ENCODE measurements around the gene CHN1.

The CHN1 gene

GRCh38 chr2:174781996-174782395 is 223.2 kb downstream of the CHN1 start:
- no peaks in the 10 kb centered on the region for H3K9me3 ChIP-seq (ENCODE audit: control insufficient read depth, insufficient read depth, low read length)
- H4K20me1 ChIP-seq (ENCODE audit: control insufficient read depth, insufficient read depth, low read depth, low read length): no peaks in the 10 kb centered on the region
- H3K4me1 ChIP-seq (ENCODE audit: control insufficient read depth, low read length): no peaks in the 10 kb centered on the region
- H3K9me2 ChIP-seq (replicated peaks; ENCODE audit: control insufficient read depth, low read length): no peaks in the 10 kb centered on the region
- H3K27ac ChIP-seq (ENCODE audit: low read depth, low read length): no peak overlapping the region
- no peak overlapping the region for H3K4me2 ChIP-seq (ENCODE audit: low read length)
- H3K4me3 ChIP-seq (ENCODE audit: low read length): no peak overlapping the region
- no peak for TF ChIP-seq EZH2phosphoT487 (IDR thresholded peaks at IDR 0.05; ENCODE audit: borderline replicate concordance, low read length)
- H3K36me3 ChIP-seq (ENCODE audit: control insufficient read depth, low read length): no peaks in the 10 kb centered on the region
- H3K79me2 ChIP-seq (ENCODE audit: control insufficient read depth, low read length): no peaks in the 10 kb centered on the region
- H3K27me3 ChIP-seq (ENCODE audit: control insufficient read depth, low read length): peaks cover 2% of the 10 kb centered on the region; the same call in 1 of the 2 replicates
- no peaks in the 10 kb centered on the region for H3F3A ChIP-seq (ENCODE audit: control insufficient read depth, insufficient read depth)

- no peaks in the 10 kb centered on the region for H3K79me2 ChIP-seq (ENCODE audit: control insufficient read depth, low read length)
- H3K27me3 ChIP-seq (ENCODE audit: control insufficient read depth, low read length): peaks cover 2% of the 10 kb centered on the region; the same call in 1 of the 2 replicates
- H4K20me1 ChIP-seq (ENCODE audit: control insufficient read depth, insufficient read depth, low read depth, low read length): no peaks in the 10 kb centered on the region
- no peak overlapping the region for H3K4me3 ChIP-seq (ENCODE audit: low read length)
- H3F3A ChIP-seq (ENCODE audit: control insufficient read depth, insufficient read depth): no peaks in the 10 kb centered on the region
- H3K9me3 ChIP-seq (ENCODE audit: control insufficient read depth, insufficient read depth, low read length): no peaks in the 10 kb centered on the region
- no peaks in the 10 kb centered on the region for H3K36me3 ChIP-seq (ENCODE audit: control insufficient read depth, low read length)
- H3K27ac ChIP-seq (ENCODE audit: low read depth, low read length): no peak overlapping the region
- TF ChIP-seq EZH2phosphoT487 (IDR thresholded peaks at IDR 0.05; ENCODE audit: borderline replicate concordance, low read length) (no peak), CTCF (IDR thresholded peaks at IDR 0.05; ENCODE audit: low read depth, low read length, poor library complexity, severe bottlenecking) (no peak)
- no peaks in the 10 kb centered on the region for H3K9me2 ChIP-seq (replicated peaks; ENCODE audit: control insufficient read depth, low read length)
- no peaks in the 10 kb centered on the region for H3K4me1 ChIP-seq (ENCODE audit: control insufficient read depth, low read length)
- no peak overlapping the region for H3K4me2 ChIP-seq (ENCODE audit: low read length)
Measured at GRCh38 chr2:174781298-174781697, 223.9 kb downstream of the CHN1 start.

- Histone ChIP-seq H3K9me2 (replicated peaks; ENCODE audit: control insufficient read depth, low read length) (no peaks in the 10 kb centered on the region), H3K79me2 (ENCODE audit: control insufficient read depth, low read length) (no peaks in the 10 kb centered on the region), H3K27me3 (ENCODE audit: control insufficient read depth, low read length) (peaks cover 2% of the 10 kb centered on the region; the same call in 1 of the 2 replicates), H3K4me3 (ENCODE audit: low read length) (no peak overlapping the region), H4K20me1 (ENCODE audit: control insufficient read depth, insufficient read depth, low read depth, low read length) (no peaks in the 10 kb centered on the region), H3K4me2 (ENCODE audit: low read length) (no peak overlapping the region), H3F3A (ENCODE audit: control insufficient read depth, insufficient read depth) (no peaks in the 10 kb centered on the region), H3K9me3 (ENCODE audit: control insufficient read depth, insufficient read depth, low read length) (no peaks in the 10 kb centered on the region), H3K4me1 (ENCODE audit: control insufficient read depth, low read length) (peaks cover 2% of the 10 kb centered on the region), H3K27ac (ENCODE audit: low read depth, low read length) (no peak overlapping the region), H3K36me3 (ENCODE audit: control insufficient read depth, low read length) (no peaks in the 10 kb centered on the region)
- TF ChIP-seq EZH2phosphoT487 (IDR thresholded peaks at IDR 0.05; ENCODE audit: borderline replicate concordance, low read length) (no peak), CTCF (IDR thresholded peaks at IDR 0.05; ENCODE audit: low read depth, low read length, poor library complexity, severe bottlenecking) (no peak)
Measured at GRCh38 chr2:174780856-174781255, 224.3 kb downstream of the CHN1 start.

GRCh38 chr2:174780191-174780840 is 224.9 kb downstream of the CHN1 start:
- Histone ChIP-seq H3K36me3 (ENCODE audit: control insufficient read depth, low read length) (no peaks in the 10 kb centered on the region), H3K27me3 (ENCODE audit: control insufficient read depth, low read length) (no peaks in the 10 kb centered on the region; the same call in 1 of the 2 replicates), H3K4me3 (ENCODE audit: low read length) (no peak overlapping the region), H3K4me1 (ENCODE audit: control insufficient read depth, low read length) (peaks cover 3% of the 10 kb centered on the region), H3K4me2 (ENCODE audit: low read length) (no peak overlapping the region), H3K9me2 (replicated peaks; ENCODE audit: control insufficient read depth, low read length) (no peaks in the 10 kb centered on the region), H3K79me2 (ENCODE audit: control insufficient read depth, low read length) (no peaks in the 10 kb centered on the region), H3F3A (ENCODE audit: control insufficient read depth, insufficient read depth) (no peaks in the 10 kb centered on the region), H4K20me1 (ENCODE audit: control insufficient read depth, insufficient read depth, low read depth, low read length) (no peaks in the 10 kb centered on the region), H3K9me3 (ENCODE audit: control insufficient read depth, insufficient read depth, low read length) (no peaks in the 10 kb centered on the region), H3K27ac (ENCODE audit: low read depth, low read length) (no peak overlapping the region)
- no peak for TF ChIP-seq CTCF (IDR thresholded peaks at IDR 0.05; ENCODE audit: low read depth, low read length, poor library complexity, severe bottlenecking)
